NCI-H748 (cell line): ENCODE measurements around the gene GPR180.

ENCODE experiments used
- DNase-seq: peaks from one replicate; lab custom pipeline; 2025; ENCODE audit not compliant: unreplicated experiment; lab: John Stamatoyannopoulos, UW

Gene GPR180

DNA sequence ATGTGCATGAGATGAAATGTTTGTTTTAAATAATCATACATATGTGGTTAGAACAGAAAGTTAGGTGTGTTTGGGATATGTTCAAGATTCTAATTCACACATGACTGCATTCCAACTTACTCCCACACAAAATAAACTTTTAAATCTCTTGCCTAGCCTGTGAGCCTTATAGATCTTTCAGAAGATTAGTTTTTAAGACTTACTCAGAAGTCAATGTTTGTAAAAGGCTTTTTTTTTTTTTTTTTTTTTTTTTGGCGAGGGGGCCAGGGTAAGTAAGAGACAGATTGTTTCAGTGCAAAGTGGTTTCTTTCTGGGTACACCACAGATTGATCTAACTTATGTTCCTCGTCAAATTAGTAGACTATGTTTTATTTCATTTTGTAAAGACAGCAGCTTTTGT lies 39.1 kb downstream of the GPR180 start:
- DNase-seq = no peak

- DNase-seq = peak; percentile 97
Observed at GRCh38 chr13:94641409-94641941, 39.8 kb downstream of the GPR180 start.

GRCh38 chr13:94646904-94647303 lies 45.2 kb downstream of the GPR180 start:
- DNase-seq = no peak

GRCh38 chr13:94656176-94656575 lies 54.5 kb downstream of the GPR180 start:
- no peak for DNase-seq

GRCh38 chr13:94656766-94657165 lies 55.1 kb downstream of the GPR180 start:
- no peak for DNase-seq

GRCh38 chr13:94657167-94657566 lies 55.5 kb downstream of the GPR180 start:
- DNase-seq = no peak

- DNase-seq = no peak
Observed at GRCh38 chr13:94658926-94659597, 57.4 kb downstream of the GPR180 start.

GRCh38 chr13:94659598-94659946 lies 57.9 kb downstream of the GPR180 start:
- DNase-seq = no peak

DNA sequence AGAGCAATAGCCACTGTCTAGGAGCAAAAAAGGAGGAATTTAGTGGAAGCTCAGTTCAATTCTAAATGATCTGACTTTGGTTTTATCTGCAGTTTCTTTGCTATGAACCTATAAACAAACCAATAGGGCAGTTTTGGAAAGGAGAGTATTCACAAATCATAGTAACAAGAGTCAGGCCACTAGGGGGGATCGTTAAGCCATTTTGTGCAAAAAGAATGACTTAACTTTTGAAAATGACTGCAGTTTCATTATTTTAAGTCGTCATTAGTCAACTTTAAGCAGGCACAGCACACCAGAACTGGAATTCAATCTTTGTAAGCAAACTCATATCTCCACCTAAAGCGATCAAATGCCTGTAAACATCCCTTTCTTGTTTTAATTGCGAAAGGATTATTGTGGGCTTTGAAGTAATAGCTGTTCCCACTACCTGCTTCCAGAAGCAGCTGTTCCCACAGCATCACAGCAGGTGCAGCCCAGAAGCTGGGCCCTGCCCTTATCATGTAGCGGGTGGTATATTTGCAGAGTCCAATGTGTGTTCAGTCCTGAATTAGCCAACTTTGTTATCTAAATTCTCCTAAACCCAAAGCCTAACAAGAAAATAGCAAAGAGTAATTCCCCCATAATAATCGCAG lies 59.2 kb downstream of the GPR180 start:
- peak; percentile 88 for DNase-seq

GRCh38 chr13:94661406-94661805 lies 59.7 kb downstream of the GPR180 start:
- DNase-seq = peak; percentile 50

DNA sequence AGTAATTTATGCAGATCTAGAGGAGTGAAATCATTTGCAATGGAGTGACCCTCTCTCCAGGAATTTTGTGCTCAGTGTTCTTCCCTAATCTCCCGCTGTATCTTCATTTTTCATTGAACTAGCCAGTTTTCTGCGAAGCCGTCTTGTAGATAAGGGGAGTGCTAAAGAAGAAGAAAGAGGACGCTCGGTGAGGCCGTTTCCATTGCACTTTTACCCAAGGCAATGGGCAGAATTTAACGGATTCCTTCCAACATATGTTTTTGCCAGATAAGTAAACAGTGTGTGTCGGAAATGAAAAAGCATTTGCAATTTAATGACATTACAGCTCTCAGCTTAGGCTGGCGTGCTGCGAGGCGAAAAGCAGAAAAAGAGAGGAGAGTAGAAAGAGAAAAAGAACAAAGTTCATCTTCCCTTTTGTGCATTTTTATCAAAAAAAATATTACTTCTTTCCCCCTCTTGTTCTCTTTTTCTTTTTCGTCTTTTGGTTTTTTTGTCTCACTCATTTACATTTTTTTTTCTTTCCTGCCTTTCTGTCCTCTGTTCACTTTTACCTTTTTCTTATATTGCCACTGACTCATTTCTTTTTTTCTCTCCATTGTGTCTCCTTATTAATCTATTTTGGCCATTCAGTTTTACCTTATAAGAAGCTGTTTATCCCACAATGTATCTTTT lies 60.8 kb downstream of the GPR180 start:
- DNase-seq = no peak

- DNase-seq = no peak
Observed at GRCh38 chr13:94664889-94665288, 63.2 kb downstream of the GPR180 start.

- no peak for DNase-seq
Observed at GRCh38 chr13:94666065-94666464, 64.4 kb downstream of the GPR180 start.

DNA sequence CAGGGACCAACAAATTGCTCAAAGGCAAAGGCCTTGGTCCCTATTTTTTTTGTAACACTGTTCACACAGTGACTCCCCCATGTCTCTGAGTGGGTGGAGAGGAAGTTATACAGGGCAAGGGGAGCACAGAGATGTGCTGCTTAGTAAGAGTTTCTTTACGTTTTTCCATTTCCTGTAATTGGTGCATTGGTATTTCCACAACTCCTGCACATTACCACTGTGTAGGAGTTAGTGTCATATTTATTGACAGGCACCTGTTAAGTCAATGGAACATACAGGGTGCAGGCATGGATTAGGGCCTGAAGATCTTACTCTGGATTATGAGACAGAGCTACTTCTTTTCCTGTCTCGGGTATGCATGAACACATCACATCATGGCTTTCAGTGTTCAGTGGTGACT lies 65.5 kb downstream of the GPR180 start:
- DNase-seq = no peak

DNA sequence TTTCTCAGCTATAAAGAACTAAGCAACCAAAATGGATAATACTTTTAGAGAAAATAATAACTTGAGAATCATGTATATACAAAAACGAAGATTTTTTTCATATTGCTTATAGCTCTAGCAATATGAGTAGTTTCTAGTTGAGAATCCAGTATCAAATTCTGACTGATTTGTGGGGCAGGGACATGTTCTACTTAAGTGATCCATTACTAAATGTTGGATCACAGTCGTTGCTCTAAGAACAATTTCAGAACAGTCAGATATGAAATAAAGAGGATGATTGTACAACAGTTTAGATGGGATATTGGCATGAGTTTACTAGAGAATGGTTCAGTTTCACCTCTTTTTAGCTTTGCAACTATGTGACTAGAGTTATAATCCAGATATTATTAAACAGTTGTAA lies 70.7 kb downstream of the GPR180 start:
- no peak for DNase-seq

DNA sequence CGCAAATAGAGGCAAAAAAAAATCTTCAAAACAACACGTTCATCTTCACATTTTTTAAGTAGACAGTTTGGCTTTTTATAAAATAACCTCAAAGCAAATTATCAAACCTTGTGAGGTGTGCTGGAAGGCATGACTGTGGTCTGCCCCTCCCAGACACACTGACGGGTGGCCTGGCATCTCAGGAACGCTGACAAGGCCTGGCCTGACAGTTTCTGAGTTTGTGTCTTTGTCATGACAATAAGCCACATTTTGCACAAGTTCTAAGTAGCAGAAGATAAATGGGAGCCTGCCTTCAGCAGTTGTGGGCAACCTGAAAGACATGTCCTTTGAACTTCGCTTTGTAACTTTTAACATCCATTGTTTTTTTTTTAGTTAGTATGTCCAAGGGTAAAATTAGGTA lies 72.2 kb downstream of the GPR180 start:
- no peak for DNase-seq

GRCh38 chr13:94674609-94675348 lies 73.1 kb downstream of the GPR180 start:
- DNase-seq = peak; percentile 88

- no peak for DNase-seq
Observed at GRCh38 chr13:94677799-94678198, 76.1 kb downstream of the GPR180 start.

DNA sequence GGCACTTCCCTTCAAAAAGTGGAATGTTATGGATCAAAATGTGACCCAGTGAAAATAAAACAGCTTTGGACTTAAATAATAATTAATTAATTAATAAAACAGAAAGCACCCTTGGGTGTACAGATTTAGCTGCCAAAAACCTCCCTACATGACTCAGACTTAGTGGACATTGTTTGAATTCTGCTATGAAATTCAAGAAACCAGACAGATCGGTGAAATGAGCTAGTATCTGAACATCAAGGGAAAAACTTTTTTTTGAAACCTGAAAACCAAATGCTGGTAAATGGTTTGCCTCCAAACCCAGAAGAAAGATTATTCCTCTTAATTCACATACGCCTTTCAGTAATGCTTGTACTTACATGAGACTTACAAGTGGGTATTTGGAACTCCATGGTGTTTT lies 77.2 kb downstream of the GPR180 start:
- no peak for DNase-seq

GRCh38 chr13:94679614-94680013 lies 78.0 kb downstream of the GPR180 start:
- no peak for DNase-seq

- DNase-seq = no peak
Observed at GRCh38 chr13:94682229-94682628, 80.6 kb downstream of the GPR180 start.

GRCh38 chr13:94683409-94683808 lies 81.8 kb downstream of the GPR180 start:
- DNase-seq = no peak
